LNCaP clone FGC (cell line): Measurements from ENCODE around the gene LRP2.

Experiments used
- DNase-seq: peaks from one replicate; pipeline ENCODE4 v3.0.0-alpha.2; 2011; ENCODE audit warnings: low read depth
- H3K4me3 ChIP-seq: 2 replicates; pipeline ENCODE4 v1.5.1; 2011; ENCODE audit warnings: mild to moderate bottlenecking, low read depth, low read length, control low read depth
- CTCF ChIP-seq: IDR thresholded peaks from 2 replicates; pipeline ENCODE4 v1.5.1; 2012; ENCODE audit warnings: mild to moderate bottlenecking; ENCODE audit not compliant: control insufficient read depth, insufficient read depth; ENCODE audit errors: extremely low read depth

Gene LRP2

GRCh38 chr2:169349535-169349934 lies 12.8 kb downstream of the LRP2 start:
- no peak for DNase-seq
- no peak for TF ChIP-seq CTCF

GRCh38 chr2:169348321-169349024 lies 13.9 kb downstream of the LRP2 start:
- H3K4me3 ChIP-seq: no peak overlapping the region
- no peak for TF ChIP-seq CTCF
- no peak for DNase-seq

More at GRCh38 chr2:169349535-169349934, 12.8 kb downstream of the LRP2 start:
- no peak overlapping the region for H3K4me3 ChIP-seq

DNA sequence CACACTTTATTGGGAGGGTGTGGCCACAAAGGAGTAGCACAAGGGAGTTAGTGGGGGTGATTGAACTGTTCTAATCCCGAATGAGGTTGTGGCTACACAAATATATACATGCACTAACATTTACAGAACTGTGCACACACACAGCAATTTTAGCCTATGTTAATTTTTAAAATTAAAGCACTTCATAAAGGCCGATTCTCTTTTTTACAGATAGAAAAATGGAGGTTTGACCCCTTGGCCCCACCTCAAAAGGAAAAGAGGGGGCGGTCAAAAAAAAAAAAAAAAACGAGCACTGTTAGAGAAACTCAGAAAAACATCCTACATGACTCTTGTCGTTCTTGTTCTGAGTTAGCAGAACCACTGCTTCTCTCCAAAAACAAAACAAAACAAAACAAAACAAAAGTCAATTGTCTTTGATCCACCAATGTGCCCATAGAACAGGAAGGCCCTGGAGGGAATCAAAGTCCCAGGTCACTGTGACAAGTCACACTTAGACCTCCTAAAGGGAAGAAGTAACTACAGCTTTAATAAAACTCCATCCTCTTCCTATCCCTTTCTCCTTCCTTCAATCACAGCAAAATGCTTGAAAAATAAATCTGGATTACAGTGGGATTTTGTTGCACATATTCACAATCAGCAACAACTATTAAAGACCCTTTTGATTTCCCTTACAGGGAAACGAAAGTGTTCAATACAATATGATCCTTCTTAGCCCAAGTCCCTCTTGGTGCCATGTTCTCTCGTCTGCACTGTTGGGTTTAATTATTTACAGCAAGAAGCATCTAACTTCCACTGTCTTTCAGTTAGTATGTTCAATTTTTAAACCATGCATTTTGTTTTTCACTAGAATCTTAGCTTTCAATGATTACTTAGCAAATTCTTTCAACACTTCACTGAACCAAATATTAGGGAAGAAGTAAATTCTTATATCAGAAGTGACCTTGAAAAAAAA lies 16.6 kb downstream of the LRP2 start:
- DNase-seq: no peak
- no peak for TF ChIP-seq CTCF
- H3K4me3 ChIP-seq: no peak overlapping the region

DNA sequence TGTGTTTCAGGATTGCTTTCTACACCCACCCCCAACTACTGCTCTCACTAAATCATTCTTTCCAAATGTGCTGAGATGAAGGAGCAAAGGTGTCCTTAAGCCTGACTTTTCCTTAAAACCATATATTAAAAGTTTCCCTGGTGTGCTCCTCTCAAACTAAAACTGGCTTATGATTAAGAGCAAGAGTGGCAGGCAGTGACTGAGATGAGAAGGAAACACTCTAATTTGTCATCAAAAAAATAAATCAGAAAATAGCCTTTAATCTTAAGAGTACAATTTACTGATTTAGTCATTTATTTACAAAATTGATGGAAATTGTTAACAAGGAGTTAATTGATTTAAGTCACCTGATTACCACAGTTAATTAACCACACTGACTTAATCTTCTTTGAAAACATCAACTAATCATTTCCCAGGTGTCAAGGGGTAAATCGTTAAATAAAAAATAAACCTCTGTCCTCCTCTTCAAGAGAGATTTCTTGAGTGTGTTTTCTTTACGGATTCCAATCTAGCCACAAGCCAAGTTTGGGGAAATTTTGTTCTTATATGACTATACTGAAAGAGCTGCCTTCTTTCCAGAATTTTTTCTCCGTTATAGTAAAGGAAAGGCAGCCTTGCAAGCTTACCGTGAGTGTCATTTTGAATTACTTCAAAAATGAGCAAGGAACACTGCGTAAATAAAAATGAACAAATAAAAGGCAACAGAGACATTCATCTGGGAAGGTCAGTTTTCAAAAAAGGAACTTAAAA lies 17.4 kb downstream of the LRP2 start:
- DNase-seq: no peak
- no peak overlapping the region for H3K4me3 ChIP-seq
- TF ChIP-seq CTCF: no peak

DNA sequence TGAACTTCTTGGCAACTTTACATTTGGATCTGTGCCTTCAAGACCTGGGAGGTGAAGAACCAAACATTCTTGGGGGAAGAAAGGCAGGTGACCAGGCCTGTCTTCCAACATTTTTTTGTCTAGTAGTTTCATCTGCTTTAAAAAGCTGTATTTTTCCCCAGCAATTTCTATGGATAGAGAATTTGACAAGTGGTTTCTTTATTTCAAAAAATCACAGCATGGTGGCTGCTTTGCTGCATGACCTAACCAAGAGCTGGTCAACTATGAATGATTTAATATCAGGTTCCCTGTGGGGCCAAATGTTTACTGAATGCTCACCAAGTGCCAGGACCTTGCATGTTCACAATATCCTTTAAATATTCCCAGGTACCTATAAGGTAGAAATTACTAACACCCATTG lies 19.1 kb downstream of the LRP2 start:
- no peak for DNase-seq
- H3K4me3 ChIP-seq: no peak overlapping the region
- TF ChIP-seq CTCF: no peak

GRCh38 chr2:169339657-169340056 lies 22.7 kb downstream of the LRP2 start:
- DNase-seq: no peak
- no peak for TF ChIP-seq CTCF
- H3K4me3 ChIP-seq: no peak overlapping the region
